Measurements from ENCODE around the gene GNL2. TPM values are rescaled to one million over a fixed set of nuclear protein-coding genes. Genes with fewer than 3 reads are reported as not detected.
"Not testable (repeated sequence)": the region's sequence is repeated elsewhere in the genome, so short reads cannot be mapped to it uniquely, and the experiment has no call there.

Gene GNL2
- total RNA-seq, 1 experiment from 2014 or later, result 170 TPM

DNA sequence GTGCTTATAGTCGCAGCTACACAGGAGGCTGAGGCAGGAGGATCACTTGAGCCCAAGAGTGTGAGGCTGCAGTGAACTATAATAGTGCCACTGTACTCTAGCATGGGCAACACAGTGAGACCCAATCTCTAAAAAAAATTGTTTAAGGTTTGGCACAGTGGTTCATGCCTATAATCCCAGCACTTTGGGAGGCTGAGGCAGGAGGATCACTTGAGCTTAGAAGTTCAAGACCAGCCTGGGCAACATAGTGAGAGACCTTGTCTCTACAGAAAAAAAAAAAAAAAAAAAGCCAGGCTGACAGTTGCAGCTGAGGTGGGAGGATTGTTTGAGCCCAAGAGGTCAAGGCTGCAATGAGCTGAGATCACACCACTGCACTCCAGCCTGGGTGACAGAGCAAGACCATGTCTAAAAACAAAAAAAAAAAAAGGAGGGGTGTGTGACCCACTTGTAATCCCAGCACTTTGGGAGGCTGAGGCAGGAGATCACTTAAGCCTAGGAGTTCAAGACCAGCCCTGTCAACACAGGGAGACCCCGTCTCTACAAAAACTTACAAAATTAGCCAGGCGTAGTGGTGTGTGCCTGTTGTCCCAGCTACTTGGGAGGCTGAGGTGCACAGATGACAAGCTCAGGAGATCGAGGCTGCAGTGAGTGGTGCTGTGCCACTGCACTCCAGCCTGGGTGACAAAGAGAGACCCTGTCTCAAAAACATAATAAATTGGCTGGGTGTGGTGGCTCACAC, 63.1 kb downstream of the GNL2 start:
- H3K36me3 ChIP-seq (replicated peaks; ENCODE audit: control insufficient read depth, insufficient read depth, low read length); DNase-seq; H3K27me3 ChIP-seq (ENCODE audit: control insufficient read depth, insufficient read depth, low read length); H3K4me3 ChIP-seq (ENCODE audit: insufficient read depth, low read depth, low read length): not testable (repeated sequence)

DNA sequence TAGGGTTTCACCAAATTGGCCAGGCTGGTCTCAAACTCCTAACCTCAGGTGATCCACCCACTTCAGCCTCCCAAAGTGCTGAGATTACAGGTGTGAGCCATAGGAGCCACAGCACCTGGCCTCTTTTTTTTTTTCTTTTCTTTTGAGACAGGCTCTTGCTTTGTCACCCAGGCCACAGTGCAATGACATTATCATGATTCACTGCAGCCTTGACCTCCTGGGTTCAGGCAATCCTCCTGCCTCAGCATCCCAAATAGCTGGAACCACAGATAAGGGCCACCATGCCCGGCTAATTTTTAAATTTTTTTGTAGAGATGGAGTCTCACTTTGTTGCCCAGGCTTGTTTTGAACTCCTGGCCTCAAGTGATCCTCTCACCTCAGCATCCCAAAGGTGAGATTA, 65.8 kb downstream of the GNL2 start:
- not testable (repeated sequence) for H3K27me3 ChIP-seq (ENCODE audit: control insufficient read depth, insufficient read depth, low read length); H3K36me3 ChIP-seq (replicated peaks; ENCODE audit: control insufficient read depth, insufficient read depth, low read length); H3K4me3 ChIP-seq (ENCODE audit: insufficient read depth, low read depth, low read length); DNase-seq

DNA sequence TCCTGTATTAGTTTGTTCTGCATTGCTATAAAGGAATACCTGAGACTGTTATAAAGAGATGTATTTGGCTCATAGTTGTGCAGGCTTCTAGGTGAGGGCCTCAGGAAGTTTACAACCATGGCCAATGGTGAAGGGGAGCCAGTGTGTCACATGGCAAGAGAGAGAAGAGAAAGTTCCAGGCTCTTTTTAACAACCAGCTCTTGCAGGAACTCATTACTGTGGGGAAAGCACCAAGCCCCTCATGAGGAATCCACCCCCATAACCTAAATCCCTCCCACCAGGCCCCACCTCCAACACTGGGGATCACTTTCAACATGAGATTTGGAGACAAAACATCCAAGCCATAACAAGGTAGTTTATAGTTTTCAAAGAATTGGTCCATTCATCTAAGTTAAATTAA, 76.1 kb downstream of the GNL2 start:
- Histone ChIP-seq H3K27me3 (ENCODE audit: control insufficient read depth, insufficient read depth, low read length) (peaks cover 2% of the 10 kb centered on the region; the same call in 1 of the 2 replicates), H3K4me3 (ENCODE audit: insufficient read depth, low read depth, low read length) (no peak overlapping the region), H3K36me3 (replicated peaks; ENCODE audit: control insufficient read depth, insufficient read depth, low read length) (no peaks in the 10 kb centered on the region)
- DNase-seq, result no peak

DNA sequence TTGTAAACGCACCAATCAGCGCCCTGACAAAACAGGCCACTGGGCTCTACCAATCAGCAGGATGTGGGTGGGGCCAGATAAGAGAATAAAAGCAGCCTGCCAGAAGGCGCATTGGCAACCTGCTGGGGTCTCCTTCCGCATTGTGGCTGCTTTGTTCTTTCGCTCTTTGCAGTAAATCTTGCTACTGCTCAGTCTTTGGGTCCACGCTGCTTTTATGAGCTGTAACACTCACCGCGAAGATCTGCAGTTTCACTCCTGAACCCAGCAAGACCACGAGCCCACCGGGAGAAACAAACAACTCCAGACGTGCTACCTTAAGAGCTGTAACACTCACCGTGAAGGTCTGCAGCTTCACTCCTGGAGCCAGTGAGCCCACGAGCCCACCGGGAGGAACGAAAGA, 76.8 kb downstream of the GNL2 start:
- not testable (repeated sequence) for DNase-seq; H3K4me3 ChIP-seq (ENCODE audit: insufficient read depth, low read depth, low read length); H3K27me3 ChIP-seq (ENCODE audit: control insufficient read depth, insufficient read depth, low read length); H3K36me3 ChIP-seq (replicated peaks; ENCODE audit: control insufficient read depth, insufficient read depth, low read length)

DNA sequence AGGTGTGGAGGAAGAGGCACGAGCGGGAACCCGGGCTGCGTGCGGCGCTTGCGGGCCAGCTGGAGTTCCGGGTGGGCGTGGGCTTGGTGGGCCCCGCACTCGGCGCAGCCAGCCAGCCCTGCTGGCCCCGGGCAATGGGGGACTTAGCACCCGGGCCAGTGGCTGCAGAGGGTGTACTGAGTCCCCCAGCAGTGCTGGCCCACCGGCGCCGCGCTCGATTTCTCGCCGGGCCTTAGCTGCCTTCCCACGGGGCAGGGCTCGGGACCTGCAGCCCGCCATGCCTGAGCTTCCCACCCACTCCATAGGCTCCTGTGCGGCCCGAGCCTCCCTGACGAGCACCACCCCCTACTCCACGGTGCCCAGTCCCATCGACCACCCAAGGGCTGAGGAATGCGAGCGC, 77.5 kb downstream of the GNL2 start:
- not testable (repeated sequence) for H3K27me3 ChIP-seq (ENCODE audit: control insufficient read depth, insufficient read depth, low read length); H3K36me3 ChIP-seq (replicated peaks; ENCODE audit: control insufficient read depth, insufficient read depth, low read length); DNase-seq; H3K4me3 ChIP-seq (ENCODE audit: insufficient read depth, low read depth, low read length)

DNA sequence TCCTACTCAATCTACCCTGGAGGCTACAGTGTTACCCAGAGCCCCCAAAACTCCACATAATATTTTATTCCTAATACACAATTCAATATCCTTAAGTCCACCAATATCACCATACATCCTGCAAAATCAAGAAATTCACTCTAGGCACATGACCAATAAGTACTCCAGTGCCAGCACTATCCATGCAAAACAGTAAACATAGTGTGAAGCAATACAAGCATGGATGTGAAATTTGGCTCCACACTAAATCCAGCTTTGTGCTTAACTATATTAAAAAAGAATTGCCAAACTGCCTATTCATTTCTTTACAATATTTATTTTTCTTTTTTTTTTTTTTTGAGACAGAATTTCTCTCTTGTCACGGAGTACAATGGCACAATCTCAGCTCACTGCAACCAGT, 78.2 kb downstream of the GNL2 start:
- Histone ChIP-seq H3K27me3 (ENCODE audit: control insufficient read depth, insufficient read depth, low read length) (peaks cover 2% of the 10 kb centered on the region; the same call in 1 of the 2 replicates), H3K36me3 (replicated peaks; ENCODE audit: control insufficient read depth, insufficient read depth, low read length) (no peaks in the 10 kb centered on the region), H3K4me3 (ENCODE audit: insufficient read depth, low read depth, low read length) (no peak overlapping the region)
- no peak for DNase-seq

Other genes with a start within 250 kb of the GNL2 start
- gene ZC3H12A, start 121.4 kb downstream of the GNL2 start, total RNA-seq (2014; rRNA removed; shearing (Covaris generic)), result 11.0 and 12.3 TPM in 2 replicates
- gene MEAF6, start 81.2 kb downstream of the GNL2 start, total RNA-seq (2014; rRNA removed; shearing (Covaris generic)), result 65.4 and 71.3 TPM in 2 replicates
- gene SNIP1, start 41.6 kb downstream of the GNL2 start, total RNA-seq (2014; rRNA removed; shearing (Covaris generic)), result 18.5 and 19.8 TPM in 2 replicates
- 3.3 and 4.0 TPM in 2 replicates for gene DNALI1, start 39.0 kb downstream of the GNL2 start, total RNA-seq (2014; rRNA removed; shearing (Covaris generic))
- 0.14 TPM in 1 of 2 replicates, not detected in the other for gene RSPO1, start 39.0 kb upstream of the GNL2 start, total RNA-seq (2014; rRNA removed; shearing (Covaris generic))
- 46.9 and 55.4 TPM in 2 replicates for gene CDCA8, start 96.6 kb upstream of the GNL2 start, total RNA-seq (2014; rRNA removed; shearing (Covaris generic))
- gene EPHA10, start 169.2 kb upstream of the GNL2 start, total RNA-seq (2014; rRNA removed; shearing (Covaris generic)), result 0.15 and 0.21 TPM in 2 replicates
- gene MANEAL, start 197.9 kb upstream of the GNL2 start, total RNA-seq (2014; rRNA removed; shearing (Covaris generic)), result 9.9 and 11.6 TPM in 2 replicates
- 70.5 and 94.7 TPM in 2 replicates for gene C1orf122, start 211.9 kb upstream of the GNL2 start, total RNA-seq (2014; rRNA removed; shearing (Covaris generic))
- gene YRDC, start 212.3 kb upstream of the GNL2 start, total RNA-seq (2014; rRNA removed; shearing (Covaris generic)), result 54.3 and 61.8 TPM in 2 replicates

All from H7 (cell line).